DMS153 (cell line): ENCODE results near the gene SH3GL1.

Experiments used
- DNase-seq: peaks from one replicate; lab custom pipeline; 2025; lab: John Stamatoyannopoulos, UW

SH3GL1 gene

GRCh38 chr19:4431808-4432674 is 31.7 kb upstream of the SH3GL1 start:
- no peak for DNase-seq

DNA sequence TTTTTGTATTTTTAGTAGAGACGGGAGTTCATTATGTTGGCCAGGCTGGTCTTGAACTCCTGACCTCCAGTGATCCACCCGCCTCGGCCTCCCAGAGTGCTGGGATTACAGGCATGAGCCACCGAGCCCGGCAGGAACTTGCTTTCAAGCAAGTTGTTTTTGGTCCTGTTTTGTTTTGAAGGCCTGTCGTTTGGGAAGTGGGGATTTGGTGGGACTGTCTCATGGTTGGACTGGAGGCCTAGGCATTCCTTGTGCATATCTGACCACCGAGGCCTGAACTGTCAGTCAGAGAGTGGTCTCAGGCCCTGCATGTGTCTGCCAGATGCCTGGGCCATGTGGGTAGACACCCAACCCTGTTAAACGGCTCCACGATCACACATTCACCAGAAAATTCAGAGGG is 30.9 kb upstream of the SH3GL1 start:
- no peak for DNase-seq

DNA sequence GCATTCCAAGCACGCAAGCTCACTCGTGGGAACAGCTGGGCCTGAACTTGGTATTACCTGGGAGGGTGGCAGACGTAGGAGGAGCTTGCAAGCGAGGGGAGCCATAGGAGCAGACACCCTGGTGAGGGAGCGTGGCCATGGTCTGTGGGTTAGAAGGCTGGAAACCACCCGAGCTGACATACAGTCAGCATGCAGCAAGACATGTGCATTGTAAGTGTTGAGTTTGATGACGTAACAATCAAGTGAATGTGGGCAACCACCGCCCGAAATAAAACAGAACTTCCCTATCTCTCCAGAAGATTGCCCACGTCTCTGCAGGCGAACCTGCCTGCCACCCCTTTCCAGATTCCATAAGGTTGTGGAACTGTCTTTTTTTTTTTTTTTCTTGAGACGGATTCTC is 30.4 kb upstream of the SH3GL1 start:
- DNase-seq: no peak

DNA sequence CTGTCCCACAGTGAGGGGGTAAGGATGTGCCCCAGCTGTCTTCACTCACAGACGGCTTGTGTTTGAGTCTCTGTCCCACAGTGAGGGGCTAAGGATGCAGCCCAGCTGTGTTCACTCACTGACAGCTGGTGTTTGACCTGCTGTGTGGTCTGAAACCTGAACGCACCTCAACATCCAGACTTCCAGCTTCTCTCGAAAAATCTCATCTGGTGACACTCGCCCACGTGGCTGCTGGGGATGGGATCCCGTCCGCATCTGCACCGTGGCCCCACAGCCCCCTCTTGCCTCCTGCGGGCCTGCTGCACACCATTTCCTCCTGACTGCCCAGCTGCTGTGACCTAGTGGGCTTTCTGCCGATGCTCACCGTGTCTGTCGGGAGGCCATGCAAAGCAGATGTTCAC is 29.4 kb upstream of the SH3GL1 start:
- no peak for DNase-seq

GRCh38 chr19:4429256-4429655 is 28.9 kb upstream of the SH3GL1 start:
- DNase-seq: no peak

DNA sequence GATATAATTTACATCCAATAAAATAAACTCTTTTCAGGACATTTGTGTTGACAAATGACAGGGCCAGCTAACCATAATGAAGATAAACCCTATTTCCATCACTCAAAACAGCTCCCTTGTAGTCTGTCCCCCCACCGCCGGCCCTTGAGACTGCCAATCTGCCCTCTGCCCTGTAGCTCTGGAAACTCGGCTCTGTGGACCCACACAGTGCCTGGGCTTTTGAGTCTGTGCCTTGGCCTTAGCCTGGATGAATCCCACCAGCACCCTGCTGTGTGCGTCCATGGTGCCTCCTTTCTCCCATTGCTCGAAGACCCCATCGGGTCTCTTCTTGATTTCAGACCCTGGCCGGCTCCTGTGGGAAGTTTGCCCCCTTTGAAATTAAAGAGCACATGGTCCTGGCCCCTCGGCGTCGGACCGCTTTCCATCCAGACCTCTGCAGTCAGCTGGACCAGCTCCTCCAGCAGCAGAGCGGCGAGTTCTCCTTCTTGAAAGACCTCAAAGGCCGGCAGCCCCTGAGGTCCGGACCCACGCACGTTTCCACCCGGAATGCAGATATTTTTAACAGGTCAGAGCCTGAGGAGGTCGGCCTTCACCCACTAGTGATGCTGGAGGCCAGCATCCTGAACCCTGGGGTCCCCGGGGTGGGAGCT is 28.1 kb upstream of the SH3GL1 start:
- no peak for DNase-seq

- DNase-seq: no peak
These were observed 25.2 kb upstream of the SH3GL1 start for GRCh38 chr19:4425537-4425936.

DNA sequence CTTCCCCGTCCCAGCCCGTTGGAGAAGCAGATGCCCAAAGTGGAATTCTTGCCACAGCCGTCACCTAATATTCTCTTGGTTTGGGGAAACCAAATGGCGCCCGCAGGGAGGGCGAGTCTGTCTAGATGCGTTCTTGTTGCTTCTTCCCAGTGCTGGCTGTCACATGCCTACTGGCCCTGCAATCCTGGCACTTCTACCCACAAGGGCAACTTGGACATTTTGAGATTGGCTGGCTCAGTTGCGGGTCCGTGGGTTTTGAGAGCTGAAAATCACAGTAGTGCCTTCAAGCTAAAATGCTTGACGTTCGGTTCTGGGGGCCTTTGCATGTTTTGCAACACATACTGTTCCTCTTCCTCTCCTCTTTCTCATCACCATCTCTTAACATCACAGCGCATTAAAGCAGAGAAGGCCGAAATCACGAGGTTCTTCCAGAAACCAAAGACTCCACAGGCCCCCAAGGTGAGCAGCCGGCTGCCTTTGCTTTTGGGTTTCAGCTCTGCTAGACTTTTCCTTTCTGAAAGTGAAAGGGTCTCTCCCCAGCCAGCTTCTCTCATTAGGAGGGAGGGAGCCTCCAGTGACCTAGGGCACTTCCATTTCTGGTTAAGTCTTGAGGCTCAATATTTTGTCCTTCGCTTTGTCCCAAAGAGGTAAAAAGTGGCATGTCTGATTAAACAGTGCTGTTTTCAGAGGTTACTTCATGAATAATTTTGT is 23.2 kb upstream of the SH3GL1 start:
- no peak for DNase-seq

DNA sequence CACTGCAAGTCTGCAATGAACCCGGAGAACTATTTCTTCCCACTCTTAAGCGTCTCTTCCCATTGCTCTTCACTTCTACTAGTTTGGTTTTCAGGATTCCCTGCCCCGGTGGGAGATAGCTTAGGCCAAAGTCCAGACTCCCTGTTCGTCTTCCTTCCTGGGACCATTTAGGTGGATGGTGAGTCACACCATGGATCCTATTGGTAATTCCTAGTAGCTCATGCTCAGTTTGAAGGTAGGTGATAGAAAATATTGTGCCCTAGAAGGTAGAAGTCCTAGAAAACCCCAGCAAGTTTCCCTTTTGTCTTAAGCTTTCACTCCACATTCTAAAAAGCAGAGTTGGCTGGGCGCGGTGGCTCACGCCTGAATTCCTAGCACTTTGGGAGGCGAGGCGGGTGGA is 15.9 kb upstream of the SH3GL1 start:
- DNase-seq: no peak

DNA sequence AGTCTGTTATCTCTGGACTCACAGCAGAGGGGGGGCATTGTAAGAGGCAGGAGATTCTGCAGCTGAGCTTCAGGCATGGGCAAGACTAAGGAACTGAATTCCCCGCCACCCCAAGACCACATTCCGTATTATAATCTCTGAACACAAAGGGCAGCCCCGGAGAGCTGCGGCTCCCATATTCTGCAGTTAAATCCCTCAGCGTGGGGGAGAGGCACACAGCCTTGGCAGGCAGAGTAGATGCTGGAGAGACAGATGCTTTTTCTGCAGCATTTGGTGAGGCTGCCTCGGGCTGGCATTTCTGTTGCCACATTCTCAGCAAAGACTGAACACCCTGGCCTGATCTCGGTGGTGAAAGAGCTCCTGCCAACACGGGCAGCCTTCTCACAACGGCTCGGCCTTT is 15.0 kb upstream of the SH3GL1 start:
- no peak for DNase-seq

DNA sequence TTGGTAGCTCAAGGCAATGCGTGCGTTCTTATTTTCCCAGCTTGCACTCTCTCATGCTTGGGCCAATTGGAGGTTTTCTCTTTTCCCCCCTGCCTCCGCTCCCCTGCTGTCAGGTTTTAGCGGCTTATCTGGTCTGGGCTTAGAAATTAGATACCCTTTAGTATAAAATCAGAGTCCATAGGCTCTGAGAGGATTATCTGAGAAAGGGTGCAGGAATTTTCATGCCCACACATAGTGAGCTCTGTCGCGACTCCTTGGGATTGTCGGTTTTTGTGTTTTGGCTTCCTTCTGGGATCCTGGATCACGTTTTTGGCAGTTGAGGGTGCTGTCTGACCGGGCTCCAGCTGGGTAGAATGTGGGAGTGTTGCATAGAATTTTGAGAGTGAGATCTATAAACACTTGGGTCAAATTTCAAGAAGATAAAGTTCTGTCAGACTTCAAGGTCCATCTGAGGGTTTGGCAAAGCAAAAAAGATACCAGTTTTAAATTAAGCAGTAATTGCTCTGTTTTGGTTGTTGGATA is 14.5 kb upstream of the SH3GL1 start:
- no peak for DNase-seq

GRCh38 chr19:4414144-4414799 is 13.9 kb upstream of the SH3GL1 start:
- no peak for DNase-seq

DNA sequence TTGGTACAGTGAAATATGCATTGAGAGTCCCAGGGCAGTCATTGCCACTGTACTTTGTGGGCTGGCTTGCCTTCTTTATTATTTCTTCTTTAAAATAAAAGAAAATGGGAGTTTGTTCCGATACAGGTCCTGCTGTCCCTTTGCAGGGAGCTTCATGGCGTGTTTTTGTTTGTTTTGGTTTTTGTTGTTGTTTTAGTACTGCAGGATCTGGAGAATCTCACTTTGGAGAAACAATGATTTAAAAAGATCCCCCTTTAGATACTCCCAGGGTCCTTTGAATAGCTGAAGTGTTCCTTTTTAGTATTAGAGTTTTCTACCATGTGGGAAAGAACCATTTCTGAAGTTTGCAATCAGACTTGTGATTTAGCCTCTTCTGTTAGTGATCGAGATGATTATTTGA is 13.2 kb upstream of the SH3GL1 start:
- DNase-seq: no peak

DNA sequence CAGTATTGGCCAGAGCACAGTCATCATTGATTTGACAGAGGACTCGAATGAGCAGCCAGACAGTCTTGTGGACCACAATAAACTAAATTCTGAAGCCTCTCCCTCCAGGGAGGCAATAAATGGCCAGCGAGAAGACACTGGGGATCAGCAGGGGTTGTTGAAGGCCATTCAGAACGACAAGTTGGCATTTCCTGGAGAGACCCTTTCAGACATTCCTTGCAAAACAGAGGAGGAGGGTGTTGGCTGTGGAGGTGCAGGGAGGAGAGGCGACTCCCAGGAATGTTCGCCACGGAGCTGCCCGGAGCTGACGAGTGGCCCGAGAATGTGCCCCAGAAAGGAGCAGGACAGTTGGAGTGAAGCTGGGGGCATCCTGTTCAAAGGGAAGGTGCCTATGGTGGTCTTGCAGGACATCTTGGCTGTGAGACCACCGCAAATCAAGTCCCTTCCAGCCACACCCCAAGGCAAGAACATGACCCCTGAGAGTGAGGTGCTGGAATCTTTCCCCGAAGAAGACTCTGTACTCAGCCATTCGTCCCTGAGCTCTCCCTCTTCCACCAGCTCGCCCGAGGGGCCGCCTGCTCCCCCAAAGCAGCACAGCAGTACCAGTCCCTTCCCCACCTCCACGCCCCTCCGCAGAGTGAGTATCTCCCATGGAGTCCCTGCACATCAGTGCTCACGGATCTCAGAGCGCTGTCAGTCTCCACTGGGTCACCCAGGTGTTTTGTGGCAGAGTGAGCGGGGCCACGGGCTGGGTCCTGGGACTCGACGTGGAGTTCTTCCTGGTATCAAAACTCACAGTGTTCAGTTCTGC is 9.0 kb upstream of the SH3GL1 start:
- no peak for DNase-seq

GRCh38 chr19:4406626-4407025 is 6.3 kb upstream of the SH3GL1 start:
- DNase-seq: no peak

GRCh38 chr19:4405977-4406376 is 5.6 kb upstream of the SH3GL1 start:
- DNase-seq: no peak

DNA sequence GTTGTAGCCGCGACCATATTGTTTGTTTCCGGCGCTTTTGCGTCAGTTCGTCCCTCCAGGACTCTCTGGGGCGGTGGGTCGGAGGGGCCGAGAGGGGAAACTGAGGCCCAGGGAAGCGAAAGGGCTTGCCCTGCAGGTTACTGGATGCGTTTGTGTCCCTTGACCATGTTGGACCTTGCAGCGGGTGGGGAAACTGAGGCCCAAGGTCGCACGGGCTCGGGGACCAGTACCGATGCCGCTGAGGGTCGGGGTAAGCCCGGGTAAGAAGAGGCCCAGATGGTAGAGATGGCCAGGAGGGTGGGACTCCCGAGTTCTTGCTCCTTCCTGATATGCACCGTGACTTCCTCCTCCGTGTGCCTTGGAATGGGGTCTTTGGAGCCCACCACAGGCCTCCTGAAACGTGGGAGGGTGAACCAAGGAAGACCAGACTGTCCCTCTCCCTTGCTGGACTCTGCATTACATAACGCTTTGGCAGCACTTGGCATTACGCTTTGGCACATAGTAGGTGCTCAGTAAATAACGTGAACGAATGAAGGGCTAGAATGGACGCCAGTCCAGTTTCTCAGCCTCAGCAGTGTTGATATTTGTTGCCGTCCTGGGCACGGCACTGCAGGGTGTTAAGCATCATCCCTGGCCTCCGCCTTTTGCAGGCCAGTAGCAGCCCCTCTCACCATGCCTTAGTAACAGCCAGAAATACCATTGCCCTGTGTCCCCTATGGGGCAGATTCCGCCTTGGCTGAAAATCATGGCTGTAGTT is 2.8 kb upstream of the SH3GL1 start:
- DNase-seq: no peak

- DNase-seq: peak; percentile 99
These were observed 2.0 kb upstream of the SH3GL1 start, which contains the start of gene CHAF1A for GRCh38 chr19:4402171-4403004. Gene CHAF1A (plus strand): TSS chr19:4402640. CDS start chr19:4402763, 123 bp downstream.

- DNase-seq: no peak
These were observed 1.4 kb upstream of the SH3GL1 start for GRCh38 chr19:4401769-4402170.

- DNase-seq: no peak
These were observed 574 bp downstream of the SH3GL1 start for GRCh38 chr19:4399812-4400134.
